WTC11 (cell line): ENCODE data around the gene TIAM2.

Experiments used
- AFF4 ChIP-seq: sonication (generic); formaldehyde crosslinking; IDR thresholded peaks from 2 replicates; pipeline ENCODE4 v1.8.1; 2023; ENCODE audit warnings: mild to moderate bottlenecking, missing genetic modification reagents, borderline replicate concordance
- ATF3 ChIP-seq: sonication (generic); formaldehyde crosslinking; conservative IDR thresholded peaks from 2 replicates; pipeline ENCODE4 v1.8.1; 2022; ENCODE audit warnings: mild to moderate bottlenecking, missing genetic modification reagents
- CTCF ChIP-seq: fragments of 200-600 bp; IDR thresholded peaks from 2 replicates; pipeline ENCODE4 v1.8.0; 2022; ENCODE audit warnings: antibody characterized with exemption
- GABPB1 ChIP-seq: sonication (generic); formaldehyde crosslinking; IDR thresholded peaks from 2 replicates; pipeline ENCODE4 v1.8.1; 2023; ENCODE audit warnings: mild to moderate bottlenecking, missing genetic modification reagents
- PRDM15 ChIP-seq: sonication (generic); formaldehyde crosslinking; IDR thresholded peaks from 2 replicates; pipeline ENCODE4 v1.8.0; 2022; ENCODE audit warnings: missing genetic modification reagents
- ZBTB21 ChIP-seq: sonication (generic); formaldehyde crosslinking; IDR thresholded peaks from 2 replicates; pipeline ENCODE4 v1.8.1; 2023; ENCODE audit warnings: mild to moderate bottlenecking, missing genetic modification reagents, borderline replicate concordance
- ZNF138 ChIP-seq: sonication (generic); formaldehyde crosslinking; conservative IDR thresholded peaks from 2 replicates; pipeline ENCODE4 v1.8.1; 2022; ENCODE audit warnings: mild to moderate bottlenecking, moderate library complexity, missing genetic modification reagents
- TF ChIP-seq, protein P1 (sequence below): sonication (generic); formaldehyde crosslinking; IDR thresholded peaks from 2 replicates; pipeline ENCODE4 v1.8.0; 2023; ENCODE audit warnings: missing genetic modification reagents
- TF ChIP-seq, protein P2 (sequence below): sonication (generic); formaldehyde crosslinking; IDR thresholded peaks from 2 replicates; pipeline ENCODE4 v1.8.1; 2022; ENCODE audit warnings: low read depth, missing genetic modification reagents, borderline replicate concordance
- TF ChIP-seq, protein P3 (sequence below): sonication (generic); formaldehyde crosslinking; IDR thresholded peaks from 2 replicates; pipeline ENCODE4 v1.8.1; 2023; ENCODE audit warnings: mild to moderate bottlenecking, missing genetic modification reagents, moderate library complexity

GRCh38 chr6:155122199-155122950, 127.3 kb downstream of the TIAM2 start:
- TF ChIP-seq CTCF = no peak
- TF ChIP-seq ZNF138 (CRISPR knock-in tag) = no peak
- TF ChIP-seq, protein P1, sequence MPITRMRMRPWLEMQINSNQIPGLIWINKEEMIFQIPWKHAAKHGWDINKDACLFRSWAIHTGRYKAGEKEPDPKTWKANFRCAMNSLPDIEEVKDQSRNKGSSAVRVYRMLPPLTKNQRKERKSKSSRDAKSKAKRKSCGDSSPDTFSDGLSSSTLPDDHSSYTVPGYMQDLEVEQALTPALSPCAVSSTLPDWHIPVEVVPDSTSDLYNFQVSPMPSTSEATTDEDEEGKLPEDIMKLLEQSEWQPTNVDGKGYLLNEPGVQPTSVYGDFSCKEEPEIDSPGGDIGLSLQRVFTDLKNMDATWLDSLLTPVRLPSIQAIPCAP (CRISPR knock-in tag) = no peak
- TF ChIP-seq GABPB1 (CRISPR knock-in tag) = no peak
- TF ChIP-seq, protein P2, sequence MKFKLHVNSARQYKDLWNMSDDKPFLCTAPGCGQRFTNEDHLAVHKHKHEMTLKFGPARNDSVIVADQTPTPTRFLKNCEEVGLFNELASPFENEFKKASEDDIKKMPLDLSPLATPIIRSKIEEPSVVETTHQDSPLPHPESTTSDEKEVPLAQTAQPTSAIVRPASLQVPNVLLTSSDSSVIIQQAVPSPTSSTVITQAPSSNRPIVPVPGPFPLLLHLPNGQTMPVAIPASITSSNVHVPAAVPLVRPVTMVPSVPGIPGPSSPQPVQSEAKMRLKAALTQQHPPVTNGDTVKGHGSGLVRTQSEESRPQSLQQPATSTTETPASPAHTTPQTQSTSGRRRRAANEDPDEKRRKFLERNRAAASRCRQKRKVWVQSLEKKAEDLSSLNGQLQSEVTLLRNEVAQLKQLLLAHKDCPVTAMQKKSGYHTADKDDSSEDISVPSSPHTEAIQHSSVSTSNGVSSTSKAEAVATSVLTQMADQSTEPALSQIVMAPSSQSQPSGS (CRISPR knock-in tag) = no peak
- no peak for TF ChIP-seq ATF3 (CRISPR knock-in tag)
- peak; percentile 47; the same call in 1 of the 2 replicates for TF ChIP-seq PRDM15 (CRISPR knock-in tag)
- no peak for TF ChIP-seq AFF4 (CRISPR knock-in tag)
- TF ChIP-seq, protein P3, sequence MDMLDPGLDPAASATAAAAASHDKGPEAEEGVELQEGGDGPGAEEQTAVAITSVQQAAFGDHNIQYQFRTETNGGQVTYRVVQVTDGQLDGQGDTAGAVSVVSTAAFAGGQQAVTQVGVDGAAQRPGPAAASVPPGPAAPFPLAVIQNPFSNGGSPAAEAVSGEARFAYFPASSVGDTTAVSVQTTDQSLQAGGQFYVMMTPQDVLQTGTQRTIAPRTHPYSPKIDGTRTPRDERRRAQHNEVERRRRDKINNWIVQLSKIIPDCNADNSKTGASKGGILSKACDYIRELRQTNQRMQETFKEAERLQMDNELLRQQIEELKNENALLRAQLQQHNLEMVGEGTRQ (CRISPR knock-in tag) = no peak
- TF ChIP-seq ZBTB21 (CRISPR knock-in tag) = no peak
